ENCODE results near the gene HOXA7.

The HOXA7 gene

DNA sequence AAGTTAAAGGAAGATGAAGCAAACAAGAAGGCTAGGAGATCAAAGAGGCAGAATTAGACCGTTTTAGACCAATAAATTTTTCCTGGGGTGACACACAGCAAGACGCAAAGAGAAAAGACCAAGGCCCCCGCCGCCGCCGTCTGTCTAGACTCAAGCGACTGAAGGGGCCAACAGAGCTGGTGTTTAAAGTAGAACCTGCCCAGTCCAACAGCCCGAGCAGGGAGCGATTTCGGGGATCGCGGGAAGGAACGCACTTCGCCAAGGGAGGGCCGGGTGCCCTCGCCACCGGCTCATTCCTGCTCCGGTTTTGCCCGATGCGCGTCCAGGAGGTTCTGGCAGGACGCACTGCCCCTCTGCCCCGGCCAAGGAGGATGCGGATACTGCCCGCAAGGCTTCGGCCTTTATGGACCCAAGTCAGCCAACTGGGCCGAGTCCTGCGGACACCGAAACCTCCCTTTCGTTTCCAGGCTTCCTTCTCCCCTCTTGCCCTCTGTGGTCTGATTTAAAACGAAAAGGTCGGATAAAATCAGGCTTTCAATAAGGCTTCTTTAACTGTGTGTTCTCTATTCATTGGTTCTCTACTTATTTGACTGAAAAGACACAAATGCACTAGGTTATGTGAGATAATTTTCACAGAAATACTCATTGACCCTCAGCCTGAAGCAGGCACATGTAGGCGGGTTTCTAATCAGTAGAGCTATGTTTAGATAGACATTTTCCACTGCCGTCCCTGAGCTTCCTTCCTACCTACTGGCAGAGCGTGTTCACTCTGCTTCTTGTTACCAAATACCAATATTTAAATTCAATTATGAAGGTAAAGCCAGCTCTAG lies 2.2 kb upstream of the HOXA7 start:
- DNase-seq: peak in 1 of 2 donors; percentile 8

DNA sequence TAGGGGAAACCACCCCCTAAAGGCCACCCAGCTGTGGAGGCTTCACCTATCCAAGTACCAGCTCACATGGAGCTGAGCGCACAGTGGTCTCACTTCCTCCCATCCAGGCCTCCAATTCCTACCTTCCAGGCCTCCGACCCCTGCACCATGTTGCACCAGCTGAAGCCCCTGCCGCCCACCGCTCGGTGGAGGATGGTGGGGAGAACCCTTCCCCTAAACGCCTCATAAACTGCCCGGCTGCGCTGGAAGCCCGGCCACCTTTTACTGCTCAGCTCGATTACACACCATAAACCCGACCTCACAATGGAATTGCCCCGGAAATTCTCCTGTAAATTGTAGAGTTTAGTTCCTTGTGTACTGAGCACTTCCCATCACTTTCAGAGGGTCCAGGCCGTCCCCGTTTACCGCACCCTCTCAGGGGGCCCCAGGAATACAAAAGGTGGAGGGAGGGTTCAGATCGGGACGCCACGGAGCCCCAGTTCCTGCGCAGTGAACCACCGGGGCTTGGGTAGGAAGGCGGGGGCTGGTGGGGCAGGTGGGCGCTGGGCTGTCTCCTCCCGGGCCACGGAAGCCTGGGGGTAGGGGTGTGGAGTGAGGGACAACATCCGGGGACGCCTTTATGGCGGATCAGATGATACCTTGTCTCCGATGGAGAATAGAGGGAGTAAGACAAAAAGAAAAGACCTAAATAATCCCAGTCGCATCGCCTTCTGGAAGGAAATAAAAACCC lies 1.4 kb upstream of the HOXA7 start:
- no peak for DNase-seq

DNA sequence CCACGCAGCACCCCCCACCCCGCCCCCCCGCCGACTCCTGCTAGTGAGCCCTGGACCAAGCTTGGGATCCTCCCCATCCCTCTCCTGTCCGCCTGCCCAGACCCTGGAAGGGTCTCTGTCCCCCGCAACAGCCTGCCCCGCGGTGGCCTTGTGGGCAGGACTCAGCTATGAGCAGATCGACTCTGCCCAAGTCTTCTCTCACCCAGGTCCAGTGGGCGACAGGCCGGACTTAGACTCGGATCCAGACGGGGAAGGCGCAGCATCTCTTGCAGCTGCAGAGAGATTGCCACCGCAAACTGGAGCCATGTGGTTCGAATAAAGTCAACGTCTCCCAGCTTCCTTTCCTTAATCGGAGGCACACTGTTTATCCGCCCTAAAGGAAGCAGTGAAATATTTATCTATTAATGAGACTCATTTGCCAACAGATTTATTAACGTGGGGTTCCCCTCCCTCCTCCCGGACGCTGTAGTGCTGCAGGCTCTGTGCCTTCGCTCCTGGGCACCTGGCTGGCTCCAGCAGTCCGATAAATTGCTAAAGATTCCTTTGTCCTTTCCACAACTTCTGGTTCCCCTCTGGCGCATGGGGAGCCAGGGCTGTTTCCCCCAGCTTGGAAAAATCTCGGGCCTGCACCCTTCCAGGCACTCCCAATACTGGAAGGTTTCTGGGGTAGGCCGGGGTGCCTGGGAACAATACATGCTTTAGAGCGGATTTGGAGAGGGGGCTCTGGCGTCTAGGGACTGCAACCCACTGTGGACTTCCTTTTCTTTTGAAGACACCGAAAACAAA lies 634 bp upstream of the HOXA7 start:
- no peak for DNase-seq

DNA sequence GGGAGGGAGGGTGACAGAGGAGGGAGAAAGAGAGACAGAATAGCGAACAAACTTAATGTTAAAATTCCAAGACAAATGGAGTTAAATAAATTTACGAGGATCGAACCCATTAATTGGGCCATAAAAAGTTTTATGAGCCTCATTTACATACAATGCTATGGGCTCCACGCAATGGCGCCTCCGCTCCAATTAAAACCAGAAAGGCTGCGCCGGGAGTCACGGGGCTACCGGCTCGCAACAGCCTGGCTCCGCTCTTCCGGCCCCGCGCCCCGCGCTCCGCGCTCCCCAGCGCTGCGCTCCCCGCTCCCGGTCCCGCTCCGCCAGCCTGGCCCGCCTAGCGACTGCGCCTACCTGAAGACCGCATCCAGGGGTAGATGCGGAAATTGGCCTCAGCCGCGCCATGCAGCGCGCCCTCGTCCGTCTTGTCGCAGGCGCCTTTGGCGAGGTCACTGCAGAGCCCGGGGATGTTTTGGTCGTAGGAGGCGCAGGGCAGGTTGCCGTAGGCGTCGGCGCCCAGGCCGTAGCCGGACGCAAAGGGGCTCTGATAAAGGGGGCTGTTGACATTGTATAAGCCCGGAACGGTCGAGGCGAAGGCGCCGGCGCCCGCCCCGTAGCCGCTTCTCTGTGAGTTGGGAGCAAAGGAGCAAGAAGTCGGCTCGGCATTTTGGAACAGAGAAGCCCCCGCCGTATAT lies 513 bp downstream of the HOXA7 start:
- no peak for DNase-seq

DNA sequence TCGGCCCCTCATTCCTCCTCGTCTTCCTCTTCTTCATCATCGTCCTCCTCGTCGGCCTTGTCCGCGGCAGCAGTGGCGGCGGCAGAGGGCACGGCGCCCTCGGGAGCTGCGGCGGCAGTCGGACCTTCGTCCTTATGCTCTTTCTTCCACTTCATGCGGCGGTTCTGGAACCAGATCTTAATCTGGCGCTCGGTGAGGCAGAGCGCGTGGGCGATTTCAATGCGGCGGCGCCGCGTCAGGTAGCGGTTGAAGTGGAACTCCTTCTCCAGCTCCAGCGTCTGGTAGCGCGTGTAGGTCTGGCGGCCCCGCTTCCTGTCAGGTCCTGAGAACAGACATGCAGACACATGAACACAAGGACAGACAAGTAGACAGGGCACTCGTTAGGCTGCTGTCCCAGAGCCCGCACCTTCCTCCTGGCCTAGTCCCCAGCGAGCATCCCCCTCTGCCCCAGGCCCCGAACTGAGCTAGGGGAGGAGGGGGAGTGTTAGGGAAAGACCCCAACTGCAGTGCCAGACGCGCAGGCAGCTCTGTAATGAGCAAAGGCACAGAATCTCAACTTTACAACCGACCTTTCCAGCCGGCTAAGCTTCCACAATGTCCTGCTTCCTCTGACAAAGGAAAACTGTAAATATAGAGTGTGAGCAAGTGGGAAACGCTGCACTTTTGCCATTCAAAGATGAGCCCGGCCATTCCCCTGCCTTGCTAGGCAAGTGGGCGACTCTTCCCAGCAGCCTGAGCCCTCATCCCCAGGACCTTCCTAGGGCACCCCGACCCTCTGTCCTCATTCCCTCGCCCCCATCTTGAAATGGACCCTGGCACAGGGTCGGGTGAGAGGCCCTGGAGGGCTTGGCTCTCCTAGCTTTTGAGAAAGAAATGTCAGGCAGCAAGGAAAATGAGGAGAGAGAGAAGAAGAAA lies 1.3 kb downstream of the HOXA7 start:
- DNase-seq: no peak

DNA sequence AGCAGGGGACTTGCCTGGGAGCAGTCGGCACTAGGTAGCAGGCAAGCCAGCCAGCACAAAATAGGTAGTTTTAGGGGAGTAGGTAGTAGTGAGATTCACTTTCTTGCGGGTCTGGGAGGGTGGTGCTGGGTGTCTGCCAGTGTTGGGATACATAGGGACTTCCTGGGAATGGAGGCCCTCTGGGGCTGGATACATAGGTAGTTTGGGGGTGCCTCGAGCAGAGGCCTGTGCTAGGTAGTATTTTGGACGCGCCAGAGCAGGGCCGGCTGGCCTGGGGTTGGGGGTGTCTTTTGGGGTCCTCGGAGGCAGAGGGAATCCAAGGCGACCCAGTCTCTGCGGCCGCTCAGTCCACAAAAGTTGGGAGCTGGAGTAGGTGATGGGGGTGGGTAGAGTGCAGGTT lies 2.1 kb downstream of the HOXA7 start:
- DNase-seq: no peak

DNA sequence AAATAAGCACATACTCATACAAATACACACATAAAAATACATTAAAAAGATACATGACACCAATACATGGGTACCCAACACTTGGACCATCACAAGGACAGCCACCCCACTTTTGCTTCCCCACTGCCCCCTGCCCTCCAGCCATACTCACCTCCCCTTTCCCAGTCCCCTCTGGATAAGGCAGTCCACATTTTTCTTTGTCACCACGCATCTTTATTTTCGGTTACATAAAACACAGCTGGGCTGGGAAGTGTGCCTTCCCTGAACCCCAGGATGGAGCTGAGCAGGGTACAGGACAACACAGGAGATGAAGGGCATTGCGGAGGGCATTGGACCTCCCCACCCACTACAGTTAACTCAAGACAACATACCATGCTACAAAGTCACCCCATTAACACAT lies 2.9 kb downstream of the HOXA7 start:
- DNase-seq: no peak

DNA sequence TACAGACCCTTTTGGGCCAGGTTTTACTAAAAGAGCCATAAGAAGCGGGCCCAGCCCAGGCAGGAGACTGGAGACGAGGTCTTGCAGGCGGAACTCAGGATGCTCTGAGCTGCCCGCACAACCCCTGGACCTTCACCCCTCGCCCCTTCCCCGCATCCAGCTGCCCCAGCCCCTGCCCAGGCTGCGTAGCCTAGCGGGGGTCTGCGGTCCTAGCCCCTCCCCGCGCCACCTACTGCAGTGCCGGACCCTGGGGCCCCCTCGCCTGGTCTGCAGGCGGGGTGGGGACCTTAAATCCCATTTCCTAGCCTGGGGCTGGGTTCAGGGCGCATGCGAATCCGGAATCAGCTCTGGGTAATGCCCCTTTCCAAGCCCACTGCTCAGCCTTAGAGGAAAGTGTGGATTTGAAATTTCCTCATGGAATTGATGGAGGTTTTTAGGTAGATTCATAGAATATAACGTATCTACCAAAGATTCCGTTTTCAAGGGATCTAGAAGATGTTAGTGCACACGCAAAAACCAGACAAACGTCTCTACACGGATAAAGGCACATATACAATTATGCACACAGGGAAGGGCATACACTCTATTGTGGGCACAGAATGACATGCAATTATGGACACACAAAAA lies 3.5 kb downstream of the HOXA7 start:
- no peak for DNase-seq

DNA sequence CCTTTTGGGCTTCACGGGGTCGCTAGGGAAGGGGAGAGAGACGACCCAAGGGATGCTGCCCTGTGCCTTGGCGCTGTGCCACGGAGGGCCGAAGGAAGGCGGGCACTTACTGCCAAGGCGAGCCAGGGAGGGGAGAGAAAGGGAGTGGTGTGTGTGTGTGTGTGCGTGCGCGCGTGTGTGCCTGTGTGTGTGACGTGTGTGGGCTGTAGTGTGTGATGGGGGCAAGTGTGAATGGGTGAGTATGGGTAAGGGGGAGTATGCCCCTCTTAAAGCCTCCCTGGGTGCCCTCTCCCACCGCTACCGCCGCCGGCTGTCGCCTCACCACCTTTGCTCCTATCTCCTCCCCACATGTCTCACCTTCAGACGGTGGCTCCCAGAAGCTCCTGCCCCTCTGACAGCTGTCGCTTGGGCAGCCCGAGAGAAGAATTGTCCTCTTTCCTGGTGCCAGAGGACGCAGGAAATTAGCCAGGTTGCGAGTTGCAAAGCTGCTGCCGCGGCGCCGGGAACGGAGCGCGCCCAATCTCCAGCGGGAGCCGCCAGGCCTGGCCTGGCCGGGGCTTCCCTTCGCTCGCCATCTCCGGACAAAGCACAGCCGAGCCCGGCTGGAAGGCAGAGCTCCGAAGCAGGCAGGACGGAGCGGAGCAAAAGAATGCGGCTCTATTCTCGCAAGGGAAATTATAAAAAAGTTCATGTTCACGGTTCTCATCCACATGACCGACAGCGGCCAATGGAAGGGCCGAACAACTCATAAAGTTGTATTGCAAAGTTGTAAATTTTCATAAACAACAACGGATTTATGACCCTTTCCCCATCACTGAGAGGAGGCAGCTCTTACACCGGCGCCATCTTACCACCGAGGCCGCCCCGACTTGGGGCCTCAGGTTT lies 4.3 kb downstream of the HOXA7 start, which contains the start of gene HOXA3:
Gene HOXA3 (minus strand): TSS at position 653 of the 885 bp plus-strand sequence. CDS start 41,943 bp downstream, outside the sequence.
- no peak for DNase-seq

DNA sequence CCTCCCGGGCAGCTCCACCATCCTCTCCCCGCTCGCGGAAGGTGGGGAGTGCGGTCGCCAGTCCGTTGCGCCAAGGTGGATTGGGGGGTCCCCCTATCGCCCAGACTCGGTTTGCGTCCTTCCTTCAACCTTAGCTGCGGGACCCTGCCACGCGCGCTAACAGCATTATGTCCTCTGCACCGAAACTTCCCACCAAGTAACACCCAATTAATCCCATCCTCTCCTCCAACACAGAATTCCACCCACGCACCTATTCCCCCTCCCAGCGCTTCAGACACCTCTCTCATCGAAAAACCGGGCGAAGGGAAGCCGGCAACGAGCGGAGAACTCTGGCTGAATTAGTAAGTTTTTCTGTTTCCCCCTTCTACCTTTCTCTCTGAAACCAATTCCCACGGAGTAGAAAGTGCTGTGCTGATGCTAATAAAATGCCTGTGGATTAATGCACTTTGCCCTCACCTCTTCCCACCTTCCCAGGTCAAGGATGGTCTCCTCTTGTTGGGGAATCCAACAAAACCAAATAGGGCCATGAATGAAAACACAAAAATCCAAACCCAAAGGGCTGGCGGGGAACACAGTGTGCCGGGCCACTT lies 5.0 kb downstream of the HOXA7 start:
- DNase-seq: no peak

DNA sequence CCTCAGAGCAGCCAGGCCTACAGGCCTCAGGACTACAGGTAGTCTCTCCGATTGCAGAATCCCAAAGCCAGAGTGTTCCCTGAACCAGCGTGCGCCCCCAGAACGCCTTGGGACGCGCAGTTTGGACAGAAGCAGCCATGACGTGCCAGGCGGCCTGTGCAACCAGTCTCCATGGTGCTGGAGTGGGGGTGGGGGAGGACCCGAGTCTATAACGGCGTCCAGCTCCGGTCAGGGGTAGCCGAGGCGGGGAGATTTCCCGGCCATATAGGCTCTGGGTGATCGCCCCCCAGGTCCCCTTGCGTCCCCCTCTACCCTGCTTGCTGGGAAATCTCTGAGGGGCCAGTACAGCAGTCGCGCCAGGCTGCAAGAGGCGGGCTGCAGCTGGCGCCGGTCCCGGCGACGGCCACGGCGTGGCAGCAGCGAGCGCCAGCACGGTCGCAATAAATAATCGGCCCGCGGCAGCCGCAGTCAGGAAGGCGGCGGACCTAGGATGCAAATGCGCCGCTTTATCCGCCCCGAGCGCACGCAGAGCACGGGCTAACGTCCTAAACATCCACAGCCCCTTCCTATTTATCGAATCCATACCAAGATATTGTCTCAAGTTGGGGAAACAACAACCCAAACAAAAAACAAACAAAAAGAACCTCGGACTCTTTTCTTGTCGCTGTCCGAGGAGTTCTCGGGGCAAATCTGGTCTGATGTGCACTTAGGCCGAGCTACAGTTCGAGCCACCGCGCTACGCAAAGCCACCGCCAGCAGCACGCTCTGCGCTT lies 5.7 kb downstream of the HOXA7 start:
- peak; percentile 62 to 68 for DNase-seq

DNA sequence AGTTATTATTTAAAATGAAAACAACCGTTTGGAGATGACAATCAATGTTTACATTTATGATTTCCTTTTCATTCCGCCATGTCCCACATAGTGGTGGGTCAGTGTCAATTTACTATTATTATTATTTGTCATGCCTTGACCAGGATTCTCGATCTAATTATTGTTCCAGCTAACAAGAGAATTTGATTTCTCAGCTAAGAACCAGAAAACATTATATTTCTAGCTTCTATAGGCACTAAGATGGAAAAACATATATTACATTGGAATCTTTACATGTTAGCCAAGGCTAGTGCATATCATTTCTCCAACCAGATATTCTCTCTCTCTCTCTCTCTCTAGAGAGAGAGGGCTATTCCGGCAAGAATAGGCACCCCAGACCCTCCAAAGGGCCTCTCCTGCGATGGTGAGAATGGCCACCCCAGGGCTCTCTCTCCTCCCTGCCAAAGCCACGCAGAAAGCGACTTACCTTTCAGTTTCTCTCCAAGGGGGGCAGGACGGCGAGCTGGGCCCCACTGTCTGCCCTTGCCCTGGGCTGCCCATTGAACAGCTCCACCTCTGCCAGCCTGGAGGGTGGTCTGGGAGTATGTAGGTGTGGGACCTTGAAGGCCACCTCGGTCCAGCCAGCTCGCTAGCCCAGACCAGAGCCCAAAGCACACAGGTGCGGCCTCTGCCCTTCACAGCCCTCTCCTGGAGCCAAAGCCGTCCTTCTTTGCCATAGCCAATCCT lies 6.5 kb downstream of the HOXA7 start:
- no peak for DNase-seq

DNA sequence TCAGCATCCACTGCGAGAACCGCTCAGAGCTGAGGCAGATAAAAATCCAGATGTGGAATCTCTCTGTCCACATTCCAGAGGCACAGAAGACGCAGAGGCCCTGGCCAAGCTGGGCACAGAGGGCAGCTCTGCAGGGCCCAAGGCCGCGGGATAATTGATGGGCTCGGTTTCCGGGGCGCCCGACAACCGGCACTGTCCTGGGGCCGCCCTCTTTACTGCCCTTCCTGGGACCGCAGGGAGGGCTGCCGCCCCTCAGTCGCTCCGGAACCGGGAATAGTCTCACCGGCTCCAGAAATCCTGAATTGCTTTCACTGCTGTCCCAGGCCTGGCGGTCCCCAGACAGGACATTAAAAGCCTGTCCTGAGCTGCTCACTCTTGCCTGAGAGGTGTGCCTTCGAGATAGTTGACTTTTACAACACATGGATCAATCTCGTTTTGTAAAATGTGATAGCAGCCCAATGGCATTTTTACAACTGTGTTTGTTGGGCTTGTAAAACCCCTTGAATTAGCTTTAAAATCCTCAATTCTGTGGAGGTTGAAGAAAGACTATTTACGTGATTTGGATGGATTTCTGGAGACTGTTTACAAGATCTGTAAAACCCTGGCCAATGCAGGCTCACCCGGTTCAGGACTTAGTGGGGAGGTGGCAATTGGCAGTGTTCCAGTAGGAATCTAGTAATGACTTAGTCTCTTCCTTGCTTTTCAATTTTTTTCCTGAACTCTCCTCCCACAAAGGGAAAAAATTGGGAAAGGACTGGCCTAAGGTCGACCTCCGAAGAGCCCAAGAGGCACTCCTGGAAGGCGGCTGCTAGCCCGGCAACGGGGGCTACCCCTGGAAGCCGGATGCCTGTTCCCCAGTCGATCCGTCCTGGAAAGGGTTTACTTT lies 7.5 kb downstream of the HOXA7 start:
- no peak for DNase-seq

DNA sequence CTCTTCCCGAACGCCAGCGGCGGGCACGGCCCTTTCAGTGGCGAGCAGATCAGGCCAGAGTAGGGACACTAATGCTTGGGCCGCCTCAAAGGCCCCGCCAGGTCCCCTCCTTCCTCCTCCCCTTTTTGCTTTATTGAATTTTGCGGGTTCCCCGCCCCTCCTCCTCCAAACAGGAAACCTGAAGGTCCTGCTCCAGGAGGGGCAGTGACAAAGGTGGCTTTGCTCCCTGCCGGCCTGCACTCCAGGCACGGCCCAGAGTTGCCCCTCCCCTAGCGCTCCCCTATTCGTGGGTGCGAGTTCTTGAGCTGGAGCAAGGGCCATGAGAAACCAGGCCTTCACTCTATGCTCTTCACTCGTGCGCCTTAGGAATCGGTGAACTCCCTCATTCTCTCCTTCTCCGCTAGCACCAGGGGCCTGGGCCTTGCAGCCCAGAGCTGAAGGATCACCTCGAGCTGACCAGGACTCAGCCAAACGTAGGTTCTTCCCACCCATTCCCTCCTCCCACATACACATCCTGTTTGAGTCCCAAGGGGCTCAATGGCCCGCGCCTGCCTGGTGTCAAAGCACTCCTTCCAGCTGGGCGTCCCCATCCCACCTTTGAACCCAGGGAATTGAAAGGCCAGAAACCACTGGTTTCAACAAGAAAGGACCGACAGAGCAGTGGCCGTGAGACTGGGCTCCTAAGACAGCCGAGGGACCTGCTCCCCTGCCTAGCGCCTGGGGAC lies 8.3 kb downstream of the HOXA7 start:
- DNase-seq: no peak

DNA sequence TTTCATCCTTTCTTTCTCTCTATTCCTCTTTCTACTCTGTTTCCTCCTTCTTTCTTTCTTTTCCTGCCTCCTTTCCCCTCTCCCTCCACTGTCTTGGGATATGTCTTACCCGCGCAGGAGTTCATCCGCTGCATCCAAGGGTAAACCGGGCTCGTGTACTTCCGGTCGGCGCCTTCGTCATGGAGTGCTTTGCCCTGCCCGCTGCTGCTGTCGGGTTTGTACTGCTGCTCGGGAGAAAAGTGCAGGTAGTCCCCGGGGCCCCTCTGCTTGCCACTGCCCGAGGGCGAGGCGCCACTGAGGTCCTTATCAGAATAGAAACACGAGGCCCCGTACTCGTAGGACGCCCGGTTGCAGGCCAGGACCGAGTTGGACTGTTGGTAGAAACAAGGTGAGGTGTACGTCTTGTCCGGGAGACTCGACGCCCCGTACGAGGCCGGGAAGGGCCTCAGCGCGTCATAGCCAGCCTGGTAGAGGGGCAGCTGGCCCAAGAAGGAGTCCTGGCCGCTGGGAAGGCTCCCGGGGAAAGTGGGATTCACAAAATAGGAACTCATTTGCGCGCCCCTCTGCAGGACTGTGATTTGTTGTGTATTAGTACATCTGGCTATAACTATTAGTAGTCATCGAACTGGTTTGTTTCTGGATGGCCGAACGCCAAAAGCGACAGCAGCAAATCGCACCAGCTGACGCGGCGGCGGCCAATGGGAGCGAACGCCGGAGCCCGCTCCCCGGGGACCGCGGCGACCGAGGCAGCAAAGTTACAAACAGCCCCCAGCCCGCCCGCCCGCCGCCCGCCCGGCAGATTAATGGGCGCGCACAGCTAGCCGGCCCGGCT lies 9.1 kb downstream of the HOXA7 start, which contains the start of gene HOXA6:
Gene HOXA6 (minus strand): TSS at position 576 of the 832 bp plus-strand sequence. CDS start 25 bp downstream, at position 551.
- DNase-seq: no peak
